HEK293 (cell line): ENCODE data around the gene SMARCB1.
"Not testable (repeated sequence)": the region's sequence is repeated elsewhere in the genome, so short reads cannot be mapped to it uniquely, and the experiment has no call there.

ENCODE experiments used
- MYNN ChIP-seq: fragments of 450-650 bp; formaldehyde crosslinking; IDR thresholded peaks from 2 replicates; pipeline ENCODE4 v1.5.1; 2016; ENCODE audit warnings: missing biosample characterization, missing genetic modification characterization, borderline replicate concordance
- ZBTB7A ChIP-seq: fragments of 450-650 bp; formaldehyde crosslinking; IDR thresholded peaks from 2 replicates; pipeline ENCODE4 v1.5.1; 2016; ENCODE audit warnings: low read depth, missing biosample characterization, missing genetic modification characterization
- ZEB2 ChIP-seq: fragments of 450-650 bp; formaldehyde crosslinking; IDR thresholded peaks from 2 replicates; pipeline ENCODE4 v1.5.1; 2016; ENCODE audit warnings: missing biosample characterization, missing genetic modification characterization
- ZFP37 ChIP-seq: fragments of 450-650 bp; formaldehyde crosslinking; IDR thresholded peaks from 2 replicates; pipeline ENCODE4 v1.5.1; 2016; ENCODE audit warnings: missing biosample characterization, missing genetic modification characterization
- ZNF155 ChIP-seq: fragments of 450-650 bp; formaldehyde crosslinking; IDR thresholded peaks from 2 replicates; pipeline ENCODE4 v1.5.1; 2016; ENCODE audit warnings: missing biosample characterization, missing genetic modification characterization
- ZNF610 ChIP-seq: fragments of 450-650 bp; formaldehyde crosslinking; IDR thresholded peaks from 2 replicates; pipeline ENCODE4 v1.5.1; 2016; ENCODE audit warnings: missing biosample characterization, missing genetic modification characterization, borderline replicate concordance
- ZNF626 ChIP-seq: fragments of 450-650 bp; sonication (Bioruptor Pico); formaldehyde crosslinking; IDR thresholded peaks from 2 replicates; pipeline ENCODE4 v1.5.1; 2018; ENCODE audit warnings: missing biosample characterization, missing genetic modification characterization, inconsistent platforms
- ZNF701 ChIP-seq: fragments of 450-650 bp; formaldehyde crosslinking; IDR thresholded peaks from 2 replicates; pipeline ENCODE4 v1.5.1; 2016; ENCODE audit warnings: missing biosample characterization, missing genetic modification characterization
- TF ChIP-seq, protein P1 (sequence below): fragments of 450-650 bp; formaldehyde crosslinking; IDR thresholded peaks from 2 replicates; pipeline ENCODE4 v1.5.1; 2016; ENCODE audit warnings: missing biosample characterization, missing genetic modification characterization
- TF ChIP-seq, protein P2 (sequence below): fragments of 450-650 bp; formaldehyde crosslinking; IDR thresholded peaks from 2 replicates; pipeline ENCODE4 v1.5.1; 2016; ENCODE audit warnings: missing biosample characterization, missing genetic modification characterization
- TF ChIP-seq, protein P3 (sequence below): fragments of 450-650 bp; IDR thresholded peaks from 2 replicates; pipeline ENCODE4 v1.5.1; 2018; ENCODE audit warnings: missing biosample characterization, mild to moderate bottlenecking, missing genetic modification characterization
- TF ChIP-seq, protein P4 (sequence below): fragments of 450-650 bp; formaldehyde crosslinking; IDR thresholded peaks from 2 replicates; pipeline ENCODE4 v1.5.1; 2016; ENCODE audit warnings: missing biosample characterization, missing genetic modification characterization
- TF ChIP-seq, protein P5 (sequence below): fragments of 450-650 bp; IDR thresholded peaks from 2 replicates; pipeline ENCODE4 v1.5.1; 2018; ENCODE audit warnings: missing biosample characterization, missing genetic modification characterization
- TF ChIP-seq, protein P6 (sequence below): fragments of 450-650 bp; formaldehyde crosslinking; IDR thresholded peaks from 2 replicates; pipeline ENCODE4 v1.5.1; 2016; ENCODE audit warnings: missing biosample characterization, missing genetic modification characterization

DNA sequence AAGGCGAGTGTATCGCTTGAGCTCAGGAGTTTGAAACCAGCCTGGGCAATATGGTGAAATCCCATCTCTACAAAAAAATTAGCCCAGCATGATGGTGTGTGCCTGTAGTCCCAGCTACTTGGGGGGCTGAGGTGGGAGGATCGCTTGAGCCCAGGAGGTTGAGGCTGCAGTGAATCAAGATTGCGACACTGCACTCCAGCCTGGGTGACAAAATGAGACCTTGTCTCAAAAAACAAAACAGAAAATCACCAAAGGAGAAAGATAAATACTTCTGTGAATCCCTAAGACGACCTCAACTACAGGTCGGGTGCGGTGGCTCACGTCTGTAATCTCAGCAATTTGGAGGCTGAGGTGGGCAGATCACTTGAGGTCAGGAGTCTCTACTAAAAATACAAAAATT is 73.4 kb downstream of the SMARCB1 start:
- TF ChIP-seq, protein P1, sequence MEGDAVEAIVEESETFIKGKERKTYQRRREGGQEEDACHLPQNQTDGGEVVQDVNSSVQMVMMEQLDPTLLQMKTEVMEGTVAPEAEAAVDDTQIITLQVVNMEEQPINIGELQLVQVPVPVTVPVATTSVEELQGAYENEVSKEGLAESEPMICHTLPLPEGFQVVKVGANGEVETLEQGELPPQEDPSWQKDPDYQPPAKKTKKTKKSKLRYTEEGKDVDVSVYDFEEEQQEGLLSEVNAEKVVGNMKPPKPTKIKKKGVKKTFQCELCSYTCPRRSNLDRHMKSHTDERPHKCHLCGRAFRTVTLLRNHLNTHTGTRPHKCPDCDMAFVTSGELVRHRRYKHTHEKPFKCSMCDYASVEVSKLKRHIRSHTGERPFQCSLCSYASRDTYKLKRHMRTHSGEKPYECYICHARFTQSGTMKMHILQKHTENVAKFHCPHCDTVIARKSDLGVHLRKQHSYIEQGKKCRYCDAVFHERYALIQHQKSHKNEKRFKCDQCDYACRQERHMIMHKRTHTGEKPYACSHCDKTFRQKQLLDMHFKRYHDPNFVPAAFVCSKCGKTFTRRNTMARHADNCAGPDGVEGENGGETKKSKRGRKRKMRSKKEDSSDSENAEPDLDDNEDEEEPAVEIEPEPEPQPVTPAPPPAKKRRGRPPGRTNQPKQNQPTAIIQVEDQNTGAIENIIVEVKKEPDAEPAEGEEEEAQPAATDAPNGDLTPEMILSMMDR (tag by site-specific recombination) = not testable (repeated sequence)
- TF ChIP-seq ZNF155; ZBTB7A; ZEB2; MYNN; ZNF626 (tag by site-specific recombination); ZNF610 (tag by site-specific recombination); ZNF701 (tag by site-specific recombination); ZFP37 (tag by site-specific recombination): not testable (repeated sequence)
- TF ChIP-seq, protein P2, sequence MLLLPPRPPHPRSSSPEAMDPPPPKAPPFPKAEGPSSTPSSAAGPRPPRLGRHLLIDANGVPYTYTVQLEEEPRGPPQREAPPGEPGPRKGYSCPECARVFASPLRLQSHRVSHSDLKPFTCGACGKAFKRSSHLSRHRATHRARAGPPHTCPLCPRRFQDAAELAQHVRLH (tag by site-specific recombination) = not testable (repeated sequence)
- TF ChIP-seq, protein P3, sequence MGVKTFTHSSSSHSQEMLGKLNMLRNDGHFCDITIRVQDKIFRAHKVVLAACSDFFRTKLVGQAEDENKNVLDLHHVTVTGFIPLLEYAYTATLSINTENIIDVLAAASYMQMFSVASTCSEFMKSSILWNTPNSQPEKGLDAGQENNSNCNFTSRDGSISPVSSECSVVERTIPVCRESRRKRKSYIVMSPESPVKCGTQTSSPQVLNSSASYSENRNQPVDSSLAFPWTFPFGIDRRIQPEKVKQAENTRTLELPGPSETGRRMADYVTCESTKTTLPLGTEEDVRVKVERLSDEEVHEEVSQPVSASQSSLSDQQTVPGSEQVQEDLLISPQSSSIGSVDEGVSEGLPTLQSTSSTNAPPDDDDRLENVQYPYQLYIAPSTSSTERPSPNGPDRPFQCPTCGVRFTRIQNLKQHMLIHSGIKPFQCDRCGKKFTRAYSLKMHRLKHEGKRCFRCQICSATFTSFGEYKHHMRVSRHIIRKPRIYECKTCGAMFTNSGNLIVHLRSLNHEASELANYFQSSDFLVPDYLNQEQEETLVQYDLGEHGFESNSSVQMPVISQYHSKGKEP (tag by site-specific recombination) = not testable (repeated sequence)
- TF ChIP-seq, protein P4, sequence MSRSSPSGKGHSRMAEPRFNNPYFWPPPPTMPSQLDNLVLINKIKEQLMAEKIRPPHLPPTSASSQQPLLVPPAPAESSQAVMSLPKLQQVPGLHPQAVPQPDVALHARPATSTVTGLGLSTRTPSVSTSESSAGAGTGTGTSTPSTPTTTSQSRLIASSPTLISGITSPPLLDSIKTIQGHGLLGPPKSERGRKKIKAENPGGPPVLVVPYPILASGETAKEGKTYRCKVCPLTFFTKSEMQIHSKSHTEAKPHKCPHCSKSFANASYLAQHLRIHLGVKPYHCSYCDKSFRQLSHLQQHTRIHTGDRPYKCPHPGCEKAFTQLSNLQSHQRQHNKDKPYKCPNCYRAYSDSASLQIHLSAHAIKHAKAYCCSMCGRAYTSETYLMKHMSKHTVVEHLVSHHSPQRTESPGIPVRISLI = not testable (repeated sequence)
- TF ChIP-seq, protein P5, sequence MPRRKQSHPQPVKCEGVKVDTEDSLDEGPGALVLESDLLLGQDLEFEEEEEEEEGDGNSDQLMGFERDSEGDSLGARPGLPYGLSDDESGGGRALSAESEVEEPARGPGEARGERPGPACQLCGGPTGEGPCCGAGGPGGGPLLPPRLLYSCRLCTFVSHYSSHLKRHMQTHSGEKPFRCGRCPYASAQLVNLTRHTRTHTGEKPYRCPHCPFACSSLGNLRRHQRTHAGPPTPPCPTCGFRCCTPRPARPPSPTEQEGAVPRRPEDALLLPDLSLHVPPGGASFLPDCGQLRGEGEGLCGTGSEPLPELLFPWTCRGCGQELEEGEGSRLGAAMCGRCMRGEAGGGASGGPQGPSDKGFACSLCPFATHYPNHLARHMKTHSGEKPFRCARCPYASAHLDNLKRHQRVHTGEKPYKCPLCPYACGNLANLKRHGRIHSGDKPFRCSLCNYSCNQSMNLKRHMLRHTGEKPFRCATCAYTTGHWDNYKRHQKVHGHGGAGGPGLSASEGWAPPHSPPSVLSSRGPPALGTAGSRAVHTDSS (tag by site-specific recombination) = not testable (repeated sequence)
- TF ChIP-seq, protein P6, sequence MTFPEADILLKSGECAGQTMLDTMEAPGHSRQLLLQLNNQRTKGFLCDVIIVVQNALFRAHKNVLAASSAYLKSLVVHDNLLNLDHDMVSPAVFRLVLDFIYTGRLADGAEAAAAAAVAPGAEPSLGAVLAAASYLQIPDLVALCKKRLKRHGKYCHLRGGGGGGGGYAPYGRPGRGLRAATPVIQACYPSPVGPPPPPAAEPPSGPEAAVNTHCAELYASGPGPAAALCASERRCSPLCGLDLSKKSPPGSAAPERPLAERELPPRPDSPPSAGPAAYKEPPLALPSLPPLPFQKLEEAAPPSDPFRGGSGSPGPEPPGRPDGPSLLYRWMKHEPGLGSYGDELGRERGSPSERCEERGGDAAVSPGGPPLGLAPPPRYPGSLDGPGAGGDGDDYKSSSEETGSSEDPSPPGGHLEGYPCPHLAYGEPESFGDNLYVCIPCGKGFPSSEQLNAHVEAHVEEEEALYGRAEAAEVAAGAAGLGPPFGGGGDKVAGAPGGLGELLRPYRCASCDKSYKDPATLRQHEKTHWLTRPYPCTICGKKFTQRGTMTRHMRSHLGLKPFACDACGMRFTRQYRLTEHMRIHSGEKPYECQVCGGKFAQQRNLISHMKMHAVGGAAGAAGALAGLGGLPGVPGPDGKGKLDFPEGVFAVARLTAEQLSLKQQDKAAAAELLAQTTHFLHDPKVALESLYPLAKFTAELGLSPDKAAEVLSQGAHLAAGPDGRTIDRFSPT (tag by site-specific recombination) = not testable (repeated sequence)
